Measurements from ENCODE around the gene FOXO1. TPM values are rescaled to one million over a fixed set of nuclear protein-coding genes. Genes with fewer than 3 reads are reported as not detected.
A peak's percentile ranks its signal among the peaks of the same experiment; 100 is the strongest.

The FOXO1 gene
- total and polyA plus RNA-seq, 2 donors (not counting 1 experiment from before 2014, with no cell fraction given), result 1.9 to 2.5 TPM

DNA sequence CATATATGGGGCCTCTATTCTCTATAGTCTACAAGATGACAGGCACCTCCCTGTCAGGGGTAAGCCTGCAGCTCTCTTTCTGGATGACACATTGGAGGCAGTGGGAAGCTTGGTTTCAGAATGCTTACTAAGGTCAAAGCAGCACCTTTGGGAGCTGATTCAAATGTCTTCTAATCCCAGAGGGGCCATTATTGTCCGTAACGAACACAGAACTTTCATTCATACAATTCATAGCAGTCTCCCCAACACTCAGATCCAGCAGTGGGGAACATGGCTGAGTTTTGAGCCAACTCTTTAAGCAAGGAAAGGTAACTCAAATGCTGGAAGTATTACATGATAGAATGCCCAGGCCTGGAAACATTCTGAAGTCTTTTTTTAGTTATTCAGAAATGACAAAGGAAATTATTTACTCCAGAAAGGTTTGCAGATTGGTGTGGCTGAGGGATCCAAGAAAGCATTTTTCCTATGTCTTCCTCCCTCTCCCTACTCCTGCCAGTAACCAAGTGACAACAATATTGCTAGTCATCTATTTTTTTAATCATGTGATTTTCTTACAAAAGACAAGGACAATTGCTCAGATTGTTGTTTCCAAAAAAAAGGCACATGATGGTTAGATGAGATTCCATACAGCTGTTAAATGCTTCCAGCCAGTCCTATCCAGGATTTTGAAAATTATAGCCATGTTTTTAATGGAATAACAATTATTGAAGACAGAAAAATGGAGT, 118.7 kb downstream of the FOXO1 start:
- H2AFZ ChIP-seq (ENCODE audit: low read length), result no peak overlapping the region
- no peak overlapping the region for H3K4me3 ChIP-seq (replicated peaks in 1 of 4; ENCODE audit: control extremely low read depth in 1 of 4, insufficient read depth in 1 of 4, low read depth in 3 of 4, low read length in 4 of 4)
- no peak overlapping the region for H3K9ac ChIP-seq (ENCODE audit: insufficient read depth, low read length)
- no peaks in the 10 kb centered on the region for H4K20me1 ChIP-seq (ENCODE audit: control insufficient read depth, extremely low read depth, insufficient read depth, low read length)
- no peaks in the 10 kb centered on the region for H3K27me3 ChIP-seq (ENCODE audit: control insufficient read depth, insufficient read depth, low read length)
- no peaks in the 10 kb centered on the region for H3K9me3 ChIP-seq (ENCODE audit: control insufficient read depth, insufficient read depth, low read depth, low read length)
- DNase-seq (ENCODE audit: low read depth in 2 of 2), result no peak
- no peaks in the 10 kb centered on the region for H3K36me3 ChIP-seq (ENCODE audit: control insufficient read depth, insufficient read depth, low read length)
- no peaks in the 10 kb centered on the region for H3K79me2 ChIP-seq (ENCODE audit: control insufficient read depth, insufficient read depth, low read length)
- no peak for TF ChIP-seq EZH2 (IDR thresholded peaks at IDR 0.05; ENCODE audit: low read length, missing control alignments)
- TF ChIP-seq, protein P1, sequence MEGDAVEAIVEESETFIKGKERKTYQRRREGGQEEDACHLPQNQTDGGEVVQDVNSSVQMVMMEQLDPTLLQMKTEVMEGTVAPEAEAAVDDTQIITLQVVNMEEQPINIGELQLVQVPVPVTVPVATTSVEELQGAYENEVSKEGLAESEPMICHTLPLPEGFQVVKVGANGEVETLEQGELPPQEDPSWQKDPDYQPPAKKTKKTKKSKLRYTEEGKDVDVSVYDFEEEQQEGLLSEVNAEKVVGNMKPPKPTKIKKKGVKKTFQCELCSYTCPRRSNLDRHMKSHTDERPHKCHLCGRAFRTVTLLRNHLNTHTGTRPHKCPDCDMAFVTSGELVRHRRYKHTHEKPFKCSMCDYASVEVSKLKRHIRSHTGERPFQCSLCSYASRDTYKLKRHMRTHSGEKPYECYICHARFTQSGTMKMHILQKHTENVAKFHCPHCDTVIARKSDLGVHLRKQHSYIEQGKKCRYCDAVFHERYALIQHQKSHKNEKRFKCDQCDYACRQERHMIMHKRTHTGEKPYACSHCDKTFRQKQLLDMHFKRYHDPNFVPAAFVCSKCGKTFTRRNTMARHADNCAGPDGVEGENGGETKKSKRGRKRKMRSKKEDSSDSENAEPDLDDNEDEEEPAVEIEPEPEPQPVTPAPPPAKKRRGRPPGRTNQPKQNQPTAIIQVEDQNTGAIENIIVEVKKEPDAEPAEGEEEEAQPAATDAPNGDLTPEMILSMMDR (conservative IDR thresholded peaks at IDR 0.05 in 1 of 2, IDR thresholded peaks at IDR 0.05 in 1 of 2; ENCODE audit: low read depth in 1 of 2, low read length in 2 of 2), result no peak
- no peaks in the 10 kb centered on the region for H3K4me1 ChIP-seq (ENCODE audit: control insufficient read depth, extremely low read depth, insufficient read depth, low read length)
- H3K27ac ChIP-seq (ENCODE audit: insufficient read depth, low read length), result no peak overlapping the region
- no peak overlapping the region for H3K4me2 ChIP-seq (ENCODE audit: extremely low read depth, insufficient read depth, low read length)

DNA sequence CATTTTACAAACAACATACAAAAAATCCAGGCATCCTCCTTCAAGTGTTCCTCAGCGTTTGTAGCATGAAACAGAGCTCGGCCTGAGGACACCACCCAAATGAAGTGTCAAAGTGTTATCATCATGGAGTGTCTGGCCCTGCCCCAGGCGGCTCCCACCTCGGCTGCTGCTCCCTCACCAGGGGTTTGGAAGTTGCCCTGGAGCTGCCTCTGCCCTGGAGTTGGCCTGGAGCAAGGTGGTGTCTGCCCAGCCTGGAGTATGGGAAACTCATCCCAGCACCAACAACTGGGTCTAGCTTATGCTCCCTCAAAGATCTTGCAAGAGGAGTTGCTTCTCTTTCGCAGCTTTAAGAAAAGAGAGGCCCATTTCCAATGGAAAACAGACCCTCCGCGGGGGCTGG, 120.4 kb downstream of the FOXO1 start:
- H3K27ac ChIP-seq (ENCODE audit: insufficient read depth, low read length), result no peak overlapping the region
- no peaks in the 10 kb centered on the region for H3K27me3 ChIP-seq (ENCODE audit: control insufficient read depth, insufficient read depth, low read length)
- DNase-seq (ENCODE audit: low read depth in 2 of 2), result no peak
- no peak overlapping the region for H3K4me2 ChIP-seq (ENCODE audit: extremely low read depth, insufficient read depth, low read length)
- H4K20me1 ChIP-seq (ENCODE audit: control insufficient read depth, extremely low read depth, insufficient read depth, low read length), result no peaks in the 10 kb centered on the region
- no peaks in the 10 kb centered on the region for H3K36me3 ChIP-seq (ENCODE audit: control insufficient read depth, insufficient read depth, low read length)
- no peak overlapping the region for H3K4me3 ChIP-seq (replicated peaks in 1 of 4; ENCODE audit: control extremely low read depth in 1 of 4, insufficient read depth in 1 of 4, low read depth in 3 of 4, low read length in 4 of 4)
- TF ChIP-seq EZH2 (IDR thresholded peaks at IDR 0.05; ENCODE audit: low read length, missing control alignments), result no peak
- TF ChIP-seq, protein P1 (conservative IDR thresholded peaks at IDR 0.05 in 1 of 2, IDR thresholded peaks at IDR 0.05 in 1 of 2; ENCODE audit: low read depth in 1 of 2, low read length in 2 of 2), result no peak
- no peak overlapping the region for H2AFZ ChIP-seq (ENCODE audit: low read length)
- no peaks in the 10 kb centered on the region for H3K9me3 ChIP-seq (ENCODE audit: control insufficient read depth, insufficient read depth, low read depth, low read length)
- H3K4me1 ChIP-seq (ENCODE audit: control insufficient read depth, extremely low read depth, insufficient read depth, low read length), result no peaks in the 10 kb centered on the region
- no peaks in the 10 kb centered on the region for H3K79me2 ChIP-seq (ENCODE audit: control insufficient read depth, insufficient read depth, low read length)
- no peak overlapping the region for H3K9ac ChIP-seq (ENCODE audit: insufficient read depth, low read length)

DNA sequence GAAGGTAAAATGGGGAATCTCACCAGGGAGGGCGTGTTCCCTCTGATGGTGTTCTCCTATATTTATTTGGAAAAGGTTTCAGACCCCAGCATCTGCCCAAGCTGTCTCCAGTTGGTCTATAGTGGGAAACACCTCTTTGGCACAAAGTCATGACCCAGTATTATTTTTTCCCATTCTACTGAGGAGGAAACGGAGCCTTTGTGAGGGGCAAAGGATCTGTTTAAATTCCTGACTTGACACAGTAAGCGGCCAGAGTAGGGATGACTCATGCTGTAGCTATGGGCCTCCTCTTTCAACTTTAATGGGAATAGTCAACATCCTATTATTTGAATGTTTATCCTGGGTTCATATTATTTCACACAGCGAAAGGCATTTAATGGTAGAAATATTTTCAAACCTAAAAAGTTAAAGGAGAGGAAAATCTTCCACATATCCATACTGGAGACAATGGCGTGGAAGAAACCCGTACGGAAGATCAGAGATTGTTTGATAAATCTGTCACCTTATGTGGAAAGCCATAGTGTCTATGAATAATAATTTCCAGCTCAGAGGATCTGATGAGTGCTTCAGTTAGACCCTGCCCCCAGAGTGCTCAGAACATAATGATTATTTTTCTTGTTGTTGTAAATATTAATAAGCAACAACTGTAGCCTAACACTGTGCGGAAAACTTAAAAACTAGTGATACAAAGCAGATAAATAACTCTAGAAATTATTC, 126.0 kb downstream of the FOXO1 start:
- Histone ChIP-seq H4K20me1 (ENCODE audit: control insufficient read depth, extremely low read depth, insufficient read depth, low read length) (no peaks in the 10 kb centered on the region), H2AFZ (ENCODE audit: low read length) (no peak overlapping the region), H3K9ac (ENCODE audit: insufficient read depth, low read length) (no peak overlapping the region), H3K27me3 (ENCODE audit: control insufficient read depth, insufficient read depth, low read length) (no peaks in the 10 kb centered on the region), H3K4me2 (ENCODE audit: extremely low read depth, insufficient read depth, low read length) (peak overlapping the region; percentile 6), H3K4me3 (replicated peaks in 1 of 4; ENCODE audit: control extremely low read depth in 1 of 4, insufficient read depth in 1 of 4, low read depth in 3 of 4, low read length in 4 of 4) (no peak overlapping the region), H3K27ac (ENCODE audit: insufficient read depth, low read length) (no peak overlapping the region), H3K79me2 (ENCODE audit: control insufficient read depth, insufficient read depth, low read length) (no peaks in the 10 kb centered on the region), H3K9me3 (ENCODE audit: control insufficient read depth, insufficient read depth, low read depth, low read length) (no peaks in the 10 kb centered on the region), H3K36me3 (ENCODE audit: control insufficient read depth, insufficient read depth, low read length) (no peaks in the 10 kb centered on the region), H3K4me1 (ENCODE audit: control insufficient read depth, extremely low read depth, insufficient read depth, low read length) (peaks cover 3% of the 10 kb centered on the region)
- peak; percentile 82 to 91 for DNase-seq (ENCODE audit: low read depth in 2 of 2)
- TF ChIP-seq, protein P1 (conservative IDR thresholded peaks at IDR 0.05 in 1 of 2, IDR thresholded peaks at IDR 0.05 in 1 of 2; ENCODE audit: low read depth in 1 of 2, low read length in 2 of 2), result no peak
- TF ChIP-seq EZH2 (IDR thresholded peaks at IDR 0.05; ENCODE audit: low read length, missing control alignments), result no peak
